Renal cortex interstitium (tissue), 11 donors: ENCODE measurements around the gene KIF21A. TPM values are rescaled to one million over a fixed set of nuclear protein-coding genes. Genes with fewer than 3 reads are reported as not detected.
A peak's percentile ranks its signal among the peaks of the same experiment; 100 is the strongest.
"Not testable (repeated sequence)": the region's sequence is repeated elsewhere in the genome, so short reads cannot be mapped to it uniquely, and the experiment has no call there.

Source experiments
- DNase-seq, 11 donors: peaks; one replicate each; pipeline ENCODE4 v3.0.0-alpha.2; 2013; ENCODE audit warnings: low read depth in 9 of 11, low spot score in 4 of 11; ENCODE audit errors: extremely low read depth in 1 of 11
- polyA plus RNA-seq, 3 donors: library from polyadenylated mRNA; unstranded; fragments of 120-200 nt; gene quantifications; one replicate each; pipeline ENCODE4 v1.2.1, GENCODE V29; 2013; ENCODE audit not compliant: insufficient read length in 3 of 3

KIF21A gene
- polyA plus RNA-seq, 3 donors = 36.0 to 44.3 (median 42.4) TPM

GRCh38 chr12:39300799-39301198, 142.1 kb downstream of the KIF21A start:
- no peak for DNase-seq

- DNase-seq = peak in 2 of 11 donors; percentile 7 to 16
Measured at GRCh38 chr12:39297891-39298290, 145.0 kb downstream of the KIF21A start.

GRCh38 chr12:39296496-39296895, 146.4 kb downstream of the KIF21A start:
- DNase-seq = no peak

- not testable (repeated sequence) for DNase-seq
Measured at GRCh38 chr12:39295593-39295992, 147.3 kb downstream of the KIF21A start.

GRCh38 chr12:39294715-39295114, 148.2 kb downstream of the KIF21A start:
- no peak for DNase-seq

GRCh38 chr12:39292125-39292630, 150.7 kb downstream of the KIF21A start:
- DNase-seq = no peak

- no peak for DNase-seq
Measured at GRCh38 chr12:39287817-39288216, 155.1 kb downstream of the KIF21A start.

- DNase-seq = no peak
Measured at GRCh38 chr12:39287409-39287808, 155.5 kb downstream of the KIF21A start.

- no peak for DNase-seq
Measured at GRCh38 chr12:39278426-39278825, 164.5 kb downstream of the KIF21A start.

GRCh38 chr12:39277416-39277815, 165.5 kb downstream of the KIF21A start:
- no peak for DNase-seq

GRCh38 chr12:39275846-39276245, 167.1 kb downstream of the KIF21A start:
- no peak for DNase-seq

- peak in 7 of 11 donors; percentile 13 to 45 (median 28) for DNase-seq
Measured at GRCh38 chr12:39272871-39273655, 169.9 kb downstream of the KIF21A start.

- no peak for DNase-seq
Measured at GRCh38 chr12:39269492-39269891, 173.4 kb downstream of the KIF21A start.

GRCh38 chr12:39267886-39268285, 175.0 kb downstream of the KIF21A start:
- DNase-seq = no peak

GRCh38 chr12:39252628-39253027, 190.3 kb downstream of the KIF21A start:
- DNase-seq = no peak

Other genes starting within 250 kb of the KIF21A start
- under 1 TPM; 0.06 to 0.11 (median 0.10) TPM for gene ABCD2, start 176.7 kb upstream of the KIF21A start, polyA plus RNA-seq